Natural killer cell (primary cell): ENCODE measurements around the gene LAMC2. TPM values are rescaled to one million over a fixed set of nuclear protein-coding genes. Genes with fewer than 3 reads are reported as not detected.

Source experiments
- ATAC-seq, 3 donors: fragments of 150-1000 bp in 2 of 3; fragments of 200-7000 bp in 1 of 3; cut with Tn5 transposase; 1 replicate in 1 of 3; 2 replicates in 2 of 3; pipeline ENCODE4 v1.10.0; 2021; ENCODE audit warnings: mild to moderate bottlenecking in 2 of 3, moderate library complexity in 2 of 3
- DNase-seq, 2 donors: peaks; one replicate each; pipeline versions ENCODE4 v3.0.0 to v3.0.0-alpha.2; 2013 to 2021; ENCODE audit warnings: mixed read lengths in 1 of 2
- H3K27ac ChIP-seq: one replicate; pipeline ENCODE4 v1.5.1; 2013; ENCODE audit warnings: mild to moderate bottlenecking, low read length
- H3K27me3 ChIP-seq: one replicate; pipeline ENCODE4 v1.6.1; 2013; ENCODE audit warnings: low read length; ENCODE audit not compliant: control insufficient read depth, insufficient read depth
- H3K36me3 ChIP-seq: one replicate; pipeline ENCODE4 v1.6.1; 2013; ENCODE audit warnings: low read length; ENCODE audit not compliant: control insufficient read depth, insufficient read depth
- H3K4me1 ChIP-seq: one replicate; pipeline ENCODE4 v1.6.1; 2013; ENCODE audit warnings: low read length; ENCODE audit not compliant: control insufficient read depth, insufficient read depth
- H3K4me3 ChIP-seq: one replicate; pipeline ENCODE4 v1.5.1; 2013; ENCODE audit warnings: low read length
- H3K9me3 ChIP-seq: one replicate; pipeline ENCODE4 v1.6.1; 2013; ENCODE audit warnings: low read length; ENCODE audit not compliant: control insufficient read depth, insufficient read depth
- H3K27ac Mint-ChIP-seq, 2 donors: one replicate each; pipeline ENCODE4 v1.8.0; 2022; ENCODE audit warnings: mild to moderate bottlenecking in 2 of 2, mixed read lengths in 2 of 2, moderate library complexity in 1 of 2
- H3K27me3 Mint-ChIP-seq, 2 donors: one replicate each; pipeline ENCODE4 v1.8.0; 2022; ENCODE audit warnings: low read depth in 2 of 2, mixed read lengths in 2 of 2
- H3K36me3 Mint-ChIP-seq: one replicate; pipeline ENCODE4 v1.8.0; 2022; ENCODE audit warnings: mixed read lengths
- H3K4me1 Mint-ChIP-seq, 2 donors: one replicate each; pipeline ENCODE4 v1.8.0; 2022; ENCODE audit warnings: mixed read lengths in 2 of 2
- H3K4me3 Mint-ChIP-seq: one replicate; pipeline ENCODE4 v1.8.0; 2022; ENCODE audit warnings: mild to moderate bottlenecking, moderate library complexity, mixed read lengths
- H3K9me3 Mint-ChIP-seq, 2 donors: one replicate each; pipeline ENCODE4 v1.8.0; 2022; ENCODE audit warnings: mixed read lengths in 2 of 2
- WGBS: methylation state at CpG from one replicate; pipeline ENCODE4 v1.1.7; 2013; ENCODE audit warnings: missing lambda C conversion rate; ENCODE audit not compliant: insufficient coverage; 5-methylcytosine and 5-hydroxymethylcytosine counted together
- intact Hi-C: fragments of 100-400 bp; cut with micrococcal nuclease; formaldehyde crosslinking; loops from one replicate; pipeline ENCODE4 v1.14.2; 2022
- total RNA-seq, 4 donors: library from RNA; stranded (reverse); fragments of 120-200 nt in 1 of 4; gene quantifications; one replicate each; pipeline versions ENCODE4 v1.2.3 to v1.2.4, GENCODE V29; 2013 to 2022
- TF ChIP-seq, protein P1 (sequence below): fragments of 200-600 bp; IDR thresholded peaks from one replicate; pipeline ENCODE4 v1.8.0; 2022; ENCODE audit warnings: antibody characterized with exemption

LAMC2 gene
- total RNA-seq, 3 donors from 2014 or later (not counting 1 experiment from before 2014, with no cell fraction given), result not detected

DNA sequence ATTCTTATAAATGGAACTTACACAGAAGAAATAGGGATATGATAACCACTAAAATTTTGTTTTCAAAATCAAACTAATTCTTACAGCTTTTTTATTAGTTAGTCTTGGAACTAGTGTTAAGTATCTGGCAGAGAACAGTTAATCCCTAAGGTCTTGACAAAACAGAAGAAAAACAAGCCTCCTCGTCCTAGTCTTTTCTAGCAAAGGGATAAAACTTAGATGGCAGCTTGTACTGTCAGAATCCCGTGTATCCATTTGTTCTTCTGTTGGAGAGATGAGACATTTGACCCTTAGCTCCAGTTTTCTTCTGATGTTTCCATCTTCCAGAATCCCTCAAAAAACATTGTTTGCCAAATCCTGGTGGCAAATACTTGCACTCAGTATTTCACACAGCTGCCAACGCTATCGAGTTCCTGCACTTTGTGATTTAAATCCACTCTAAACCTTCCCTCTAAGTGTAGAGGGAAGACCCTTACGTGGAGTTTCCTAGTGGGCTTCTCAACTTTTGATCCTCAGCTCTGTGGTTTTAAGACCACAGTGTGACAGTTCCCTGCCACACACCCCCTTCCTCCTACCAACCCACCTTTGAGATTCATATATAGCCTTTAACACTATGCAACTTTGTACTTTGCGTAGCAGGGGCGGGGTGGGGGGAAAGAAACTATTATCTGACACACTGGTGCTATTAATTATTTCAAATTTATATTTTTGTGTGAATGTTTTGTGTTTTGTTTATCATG, 42.3 kb upstream of the LAMC2 start:
- H3K36me3 ChIP-seq, result no peaks in the 10 kb centered on the region
- H3K4me1 ChIP-seq, result no peaks in the 10 kb centered on the region
- ATAC-seq (no peak), DNase-seq (no peak)
- Mint-ChIP-seq H3K4me3 (no peak overlapping the region), H3K4me1 (no peaks in the 10 kb centered on the region), H3K27ac (no peak overlapping the region), H3K36me3 (no peaks in the 10 kb centered on the region), H3K27me3 (peaks cover 0 to 7% of the 10 kb centered on the region in 2 donors), H3K9me3 (no peaks in the 10 kb centered on the region)
- no peak overlapping the region for H3K4me3 ChIP-seq
- H3K27me3 ChIP-seq, result no peaks in the 10 kb centered on the region
- no peak overlapping the region for H3K27ac ChIP-seq
- WGBS, result 60% methylated on average over 5 of the region's 7 CpGs
- TF ChIP-seq, protein P1, sequence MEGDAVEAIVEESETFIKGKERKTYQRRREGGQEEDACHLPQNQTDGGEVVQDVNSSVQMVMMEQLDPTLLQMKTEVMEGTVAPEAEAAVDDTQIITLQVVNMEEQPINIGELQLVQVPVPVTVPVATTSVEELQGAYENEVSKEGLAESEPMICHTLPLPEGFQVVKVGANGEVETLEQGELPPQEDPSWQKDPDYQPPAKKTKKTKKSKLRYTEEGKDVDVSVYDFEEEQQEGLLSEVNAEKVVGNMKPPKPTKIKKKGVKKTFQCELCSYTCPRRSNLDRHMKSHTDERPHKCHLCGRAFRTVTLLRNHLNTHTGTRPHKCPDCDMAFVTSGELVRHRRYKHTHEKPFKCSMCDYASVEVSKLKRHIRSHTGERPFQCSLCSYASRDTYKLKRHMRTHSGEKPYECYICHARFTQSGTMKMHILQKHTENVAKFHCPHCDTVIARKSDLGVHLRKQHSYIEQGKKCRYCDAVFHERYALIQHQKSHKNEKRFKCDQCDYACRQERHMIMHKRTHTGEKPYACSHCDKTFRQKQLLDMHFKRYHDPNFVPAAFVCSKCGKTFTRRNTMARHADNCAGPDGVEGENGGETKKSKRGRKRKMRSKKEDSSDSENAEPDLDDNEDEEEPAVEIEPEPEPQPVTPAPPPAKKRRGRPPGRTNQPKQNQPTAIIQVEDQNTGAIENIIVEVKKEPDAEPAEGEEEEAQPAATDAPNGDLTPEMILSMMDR, result no peak
- intact Hi-C loops, result no loop called here
- H3K9me3 ChIP-seq, result no peaks in the 10 kb centered on the region

DNA sequence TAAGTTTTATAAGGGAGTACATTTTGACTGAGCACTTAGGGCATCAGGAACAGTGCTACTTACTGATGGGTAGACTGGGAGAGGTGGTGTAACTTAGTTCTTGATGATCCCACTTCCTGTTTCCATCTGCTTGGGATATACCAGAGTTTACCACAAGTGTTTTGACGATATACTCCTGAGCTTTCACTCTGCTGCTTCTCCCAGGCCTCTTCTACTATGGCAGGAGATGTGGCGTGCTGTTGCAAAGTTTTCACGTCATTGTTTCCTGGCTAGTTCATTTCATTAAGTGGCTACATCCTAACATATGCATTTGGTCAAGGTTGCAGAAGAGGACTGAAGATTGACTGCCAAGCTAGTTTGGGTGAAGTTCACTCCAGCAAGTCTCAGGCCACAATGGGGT, 41.3 kb upstream of the LAMC2 start:
- ATAC-seq (no peak), DNase-seq (no peak)
- Histone ChIP-seq H3K27me3 (no peaks in the 10 kb centered on the region), H3K27ac (no peak overlapping the region), H3K9me3 (peaks cover 6% of the 10 kb centered on the region), H3K36me3 (no peaks in the 10 kb centered on the region), H3K4me1 (no peaks in the 10 kb centered on the region), H3K4me3 (no peak overlapping the region)
- TF ChIP-seq, protein P1, result no peak
- peaks cover 0 to 2% of the 10 kb centered on the region in 2 donors for H3K27me3 Mint-ChIP-seq
- H3K27ac Mint-ChIP-seq, result no peak overlapping the region
- WGBS, result 65% methylated on average over 3 of the region's 3 CpGs
- no peaks in the 10 kb centered on the region for H3K4me1 Mint-ChIP-seq
- no peak overlapping the region for H3K4me3 Mint-ChIP-seq
- H3K36me3 Mint-ChIP-seq, result no peaks in the 10 kb centered on the region
- intact Hi-C loops, result no loop called here
- no peaks in the 10 kb centered on the region for H3K9me3 Mint-ChIP-seq

DNA sequence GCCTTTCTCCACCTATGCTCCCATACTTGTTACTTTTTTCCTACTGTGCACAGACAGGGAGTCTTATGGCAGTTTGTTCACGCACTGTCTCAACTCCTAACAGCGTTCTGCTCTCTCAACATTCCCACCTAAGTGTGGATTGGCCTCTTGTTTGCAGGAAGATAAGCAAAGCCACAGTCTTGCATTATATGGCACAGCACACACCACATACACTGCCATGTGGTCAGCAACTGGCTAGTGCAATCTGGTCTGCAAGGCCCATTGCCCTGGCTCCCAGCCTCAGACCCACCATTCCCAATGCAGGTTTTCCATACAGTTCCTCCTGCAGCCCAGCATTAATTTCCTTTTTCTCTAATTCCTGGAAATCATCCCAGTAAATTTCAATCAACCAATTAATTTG, 38.3 kb upstream of the LAMC2 start:
- no peaks in the 10 kb centered on the region for H3K27me3 Mint-ChIP-seq
- no peaks in the 10 kb centered on the region for H3K4me1 Mint-ChIP-seq
- Histone ChIP-seq H3K36me3 (no peaks in the 10 kb centered on the region), H3K4me3 (no peak overlapping the region), H3K4me1 (no peaks in the 10 kb centered on the region), H3K27ac (no peak overlapping the region), H3K9me3 (peaks cover 7% of the 10 kb centered on the region), H3K27me3 (no peaks in the 10 kb centered on the region)
- intact Hi-C loops, result no loop called here
- 84% methylated on average over 2 of the region's 2 CpGs for WGBS
- no peak overlapping the region for H3K4me3 Mint-ChIP-seq
- H3K36me3 Mint-ChIP-seq, result no peaks in the 10 kb centered on the region
- DNase-seq, result no peak
- TF ChIP-seq, protein P1, result no peak
- peaks cover 0 to 4% of the 10 kb centered on the region in 2 donors for H3K9me3 Mint-ChIP-seq
- H3K27ac Mint-ChIP-seq, result no peak overlapping the region
- no peak for ATAC-seq

DNA sequence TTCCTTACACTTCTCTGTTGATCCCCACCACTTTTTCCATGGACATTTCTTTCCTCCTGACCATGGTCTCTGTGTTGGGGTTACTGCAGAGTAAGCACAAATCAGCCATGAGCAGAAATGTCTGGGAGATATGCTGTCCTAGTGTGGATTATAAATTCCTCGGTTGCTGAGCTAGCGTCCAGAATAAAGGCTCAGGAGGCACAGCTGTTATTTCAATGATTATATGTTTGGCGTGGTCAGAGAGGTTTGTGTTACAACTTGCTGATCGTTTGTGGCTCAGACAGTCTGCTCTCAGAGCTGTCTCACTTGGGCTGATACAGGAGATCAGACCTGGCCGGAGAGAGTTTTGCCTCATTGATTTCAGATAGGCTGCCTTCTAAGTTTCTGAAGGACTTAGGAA, 37.5 kb upstream of the LAMC2 start:
- TF ChIP-seq, protein P1, result no peak
- H3K27ac ChIP-seq, result no peak overlapping the region
- DNase-seq (no peak), ATAC-seq (no peak)
- H3K4me1 Mint-ChIP-seq, result no peaks in the 10 kb centered on the region
- H3K36me3 Mint-ChIP-seq, result no peaks in the 10 kb centered on the region
- H3K9me3 ChIP-seq, result peaks cover 7% of the 10 kb centered on the region
- H3K36me3 ChIP-seq, result no peaks in the 10 kb centered on the region
- H3K4me3 Mint-ChIP-seq, result no peak overlapping the region
- WGBS, result 80% methylated on average over 5 of the region's 5 CpGs
- peaks cover 0 to 4% of the 10 kb centered on the region in 2 donors for H3K9me3 Mint-ChIP-seq
- H3K27ac Mint-ChIP-seq, result no peak overlapping the region
- no peaks in the 10 kb centered on the region for H3K27me3 Mint-ChIP-seq
- H3K4me3 ChIP-seq, result no peak overlapping the region
- no peaks in the 10 kb centered on the region for H3K27me3 ChIP-seq
- no peaks in the 10 kb centered on the region for H3K4me1 ChIP-seq
- intact Hi-C loops, result no loop called here
